ENCODE results near the gene TRIM4. TPM values are rescaled to one million over a fixed set of nuclear protein-coding genes. Genes with fewer than 3 reads are reported as not detected.

TRIM4 gene
- total RNA-seq, 1 donor from 2014 or later, result 33.1 TPM

- DNase-seq (ENCODE audit: extremely low spot score in 2 of 2), result no peak
- H3K4me1 ChIP-seq, result peaks cover 39% of the 10 kb centered on the region
- H3K27ac ChIP-seq, result peak overlapping the region; percentile 81
- H3K9me3 ChIP-seq, result no peaks in the 10 kb centered on the region
- TF ChIP-seq POLR2AphosphoS5 (IDR thresholded peaks at IDR 0.05; ENCODE audit: insufficient read depth in 1 of 2, low read depth in 1 of 2) (no peak), CTCF (IDR thresholded peaks at IDR 0.05) (no peak), POLR2A (IDR thresholded peaks at IDR 0.05) (no peak)
- H3K4me3 ChIP-seq, result peak overlapping the region; percentile 68 to 77
- intact Hi-C loops (cut with DNase I), result no loop called here
- H3K27me3 ChIP-seq, result no peaks in the 10 kb centered on the region
- H3K36me3 ChIP-seq, result no peaks in the 10 kb centered on the region
Measured at GRCh38 chr7:99919814-99920112, 433 bp upstream of the TRIM4 start.

GRCh38 chr7:99910976-99911375 lies 8.4 kb downstream of the TRIM4 start:
- no peak for TF ChIP-seq POLR2AphosphoS5 (IDR thresholded peaks at IDR 0.05; ENCODE audit: insufficient read depth in 1 of 2, low read depth in 1 of 2)
- TF ChIP-seq CTCF (IDR thresholded peaks at IDR 0.05), result no peak
- TF ChIP-seq POLR2A (IDR thresholded peaks at IDR 0.05), result no peak
- intact Hi-C loops (cut with DNase I), result no loop called here
- no peaks in the 10 kb centered on the region for H3K9me3 ChIP-seq
- H3K4me3 ChIP-seq, result no peak overlapping the region
- H3K27me3 ChIP-seq, result no peaks in the 10 kb centered on the region
- H3K27ac ChIP-seq, result no peak overlapping the region
- H3K4me1 ChIP-seq, result peaks cover 9% of the 10 kb centered on the region
- H3K36me3 ChIP-seq, result peaks cover 0 to 39% of the 10 kb centered on the region in 2 donors
- no peak for DNase-seq (ENCODE audit: extremely low spot score in 2 of 2)

- TF ChIP-seq CTCF (IDR thresholded peaks at IDR 0.05) (no peak), POLR2AphosphoS5 (IDR thresholded peaks at IDR 0.05; ENCODE audit: insufficient read depth in 1 of 2, low read depth in 1 of 2) (no peak), POLR2A (IDR thresholded peaks at IDR 0.05) (no peak)
- H3K9me3 ChIP-seq, result no peaks in the 10 kb centered on the region
- no peak overlapping the region for H3K27ac ChIP-seq
- no peak for DNase-seq (ENCODE audit: extremely low spot score in 2 of 2)
- no peak overlapping the region for H3K4me3 ChIP-seq
- H3K27me3 ChIP-seq, result no peaks in the 10 kb centered on the region
- no peaks in the 10 kb centered on the region for H3K4me1 ChIP-seq
- intact Hi-C loops (cut with DNase I), result no loop called here
- peaks cover 0 to 60% of the 10 kb centered on the region in 2 donors for H3K36me3 ChIP-seq
Measured at GRCh38 chr7:99901581-99901980, 17.7 kb downstream of the TRIM4 start.

- TF ChIP-seq POLR2AphosphoS5 (IDR thresholded peaks at IDR 0.05; ENCODE audit: insufficient read depth in 1 of 2, low read depth in 1 of 2) (no peak), POLR2A (IDR thresholded peaks at IDR 0.05) (no peak), CTCF (IDR thresholded peaks at IDR 0.05) (no peak)
- H3K36me3 ChIP-seq, result peaks cover 0 to 47% of the 10 kb centered on the region in 2 donors
- no peaks in the 10 kb centered on the region for H3K27me3 ChIP-seq
- no peaks in the 10 kb centered on the region for H3K9me3 ChIP-seq
- no peak overlapping the region for H3K27ac ChIP-seq
- intact Hi-C loops (cut with DNase I), result no loop called here
- no peak for DNase-seq (ENCODE audit: extremely low spot score in 2 of 2)
- H3K4me3 ChIP-seq, result no peak overlapping the region
- H3K4me1 ChIP-seq, result no peaks in the 10 kb centered on the region
Measured at GRCh38 chr7:99899830-99900519, 19.4 kb downstream of the TRIM4 start.

- intact Hi-C loops (cut with DNase I), result no loop called here
- Histone ChIP-seq H3K4me1 (no peaks in the 10 kb centered on the region), H3K4me3 (no peak overlapping the region), H3K36me3 (peaks cover 0 to 40% of the 10 kb centered on the region in 2 donors), H3K27me3 (no peaks in the 10 kb centered on the region), H3K9me3 (no peaks in the 10 kb centered on the region), H3K27ac (no peak overlapping the region)
- TF ChIP-seq POLR2AphosphoS5 (IDR thresholded peaks at IDR 0.05; ENCODE audit: insufficient read depth in 1 of 2, low read depth in 1 of 2), result no peak
- no peak for TF ChIP-seq POLR2A (IDR thresholded peaks at IDR 0.05)
- no peak for TF ChIP-seq CTCF (IDR thresholded peaks at IDR 0.05)
- DNase-seq (ENCODE audit: extremely low spot score in 2 of 2), result no peak
Measured at GRCh38 chr7:99898836-99899235, 20.5 kb downstream of the TRIM4 start.

Measured in vagina (tissue), 2 donors.